ENCODE measurements around the gene BSCL2. TPM values are rescaled to one million over a fixed set of nuclear protein-coding genes. Genes with fewer than 3 reads are reported as not detected.
A peak's percentile ranks its signal among the peaks of the same experiment; 100 is the strongest.
"Not testable (repeated sequence)": the region's sequence is repeated elsewhere in the genome, so short reads cannot be mapped to it uniquely, and the experiment has no call there.

Gene BSCL2
- polyA plus RNA-seq (2013, experiment 1 of 4) = 65.6 TPM
- polyA plus RNA-seq (2013, experiment 2 of 4) = 78.7 TPM
- polyA plus RNA-seq (2013, experiment 3 of 4) = 80.1 TPM
- 97.6 TPM for polyA plus RNA-seq (2013, experiment 4 of 4)

DNA sequence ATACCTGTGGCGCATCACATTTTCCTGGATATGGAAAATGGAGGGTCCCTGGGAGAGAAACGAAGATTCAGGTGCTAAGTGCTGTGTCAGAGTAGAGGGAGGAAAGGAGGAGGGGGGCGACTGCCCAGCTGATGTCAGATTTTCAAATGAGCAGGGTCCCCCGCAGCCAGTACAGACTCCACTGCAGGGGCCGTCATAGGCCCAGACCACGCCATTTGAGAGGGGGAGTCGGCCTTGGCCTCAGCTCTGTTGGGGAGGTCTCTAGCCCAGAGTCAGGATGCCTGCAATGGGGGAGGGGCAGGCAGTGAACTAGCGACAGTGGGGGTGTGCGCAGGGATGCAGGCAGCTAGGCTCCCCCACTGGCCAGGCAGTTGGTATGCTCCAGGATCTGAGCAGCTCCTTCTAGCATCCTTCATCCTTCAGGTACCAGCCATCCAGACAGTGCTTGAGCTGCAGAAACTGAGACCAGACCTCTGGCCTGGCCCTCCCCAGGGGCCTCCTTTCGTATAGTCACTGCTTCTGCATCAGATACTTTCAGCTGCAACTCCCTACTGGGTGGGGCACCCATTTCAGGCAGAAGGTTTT, at the start of gene BSCL2, which contains the start of gene GNG3:
Gene BSCL2 (minus strand): TSS at position 148 of the 585 bp plus-strand sequence. CDS start 229 bp downstream, outside the sequence.
Gene GNG3 (plus strand): TSS at position 400 of the 585 bp plus-strand sequence. CDS start 620 bp downstream, outside the sequence.
- no peaks in the 10 kb centered on the region for H3K27me3 ChIP-seq (ENCODE audit: control insufficient read depth, insufficient read depth, low read length, poor library complexity, severe bottlenecking)
- H3K9me3 ChIP-seq (ENCODE audit: control insufficient read depth, low read length) = no peaks in the 10 kb centered on the region
- H3K36me3 ChIP-seq (ENCODE audit: control insufficient read depth, insufficient read depth, low read length) = peaks cover 17% of the 10 kb centered on the region
- 3 to 6% methylated on average over 10 of the region's 10 CpGs for WGBS, 2 experiments
- peak within 1 kb of the TSS; percentile 80 for H3K4me3 ChIP-seq (ENCODE audit: insufficient read depth, low read depth, low read length)
- peak within 1 kb of the TSS; percentile 93 for H3K27ac ChIP-seq (ENCODE audit: insufficient read depth, low read depth, low read length, poor library complexity, severe bottlenecking)
- H3K4me1 ChIP-seq (ENCODE audit: control insufficient read depth, insufficient read depth, low read length) = peaks cover 31% of the 10 kb centered on the region

DNA sequence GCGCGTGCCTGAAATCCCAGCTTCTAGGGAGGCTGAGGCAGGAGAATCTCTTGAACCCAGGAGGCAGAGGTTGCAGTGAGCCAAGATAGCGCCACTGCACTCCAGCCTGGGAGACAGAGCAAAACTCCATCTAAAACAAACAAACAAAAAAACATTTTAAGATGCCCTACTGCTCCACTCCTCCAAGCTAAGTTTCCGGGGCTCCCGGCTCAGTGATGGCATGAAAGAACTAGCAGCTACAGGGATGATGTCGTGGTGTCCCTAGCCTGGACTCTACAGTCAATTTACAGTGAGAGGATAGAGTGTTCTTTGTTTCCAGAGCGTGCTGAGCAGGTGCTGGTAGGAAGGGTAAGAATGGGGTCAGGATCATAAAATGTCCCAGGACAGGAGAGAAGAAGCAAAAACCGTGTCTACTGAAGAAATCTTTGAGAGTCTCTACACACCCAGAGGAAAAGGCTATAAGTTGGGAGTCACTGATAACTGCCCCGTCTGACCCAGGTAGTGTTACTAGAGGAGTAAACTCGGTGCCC, 47.9 kb upstream of the BSCL2 start:
- WGBS, 2 experiments = 92 to 93% methylated on average over 10 of the region's 10 CpGs
- Histone ChIP-seq H3K4me1 (ENCODE audit: control insufficient read depth, insufficient read depth, low read length) (peaks cover 6% of the 10 kb centered on the region), H3K27me3 (ENCODE audit: control insufficient read depth, insufficient read depth, low read length, poor library complexity, severe bottlenecking) (no peaks in the 10 kb centered on the region), H3K9me3 (ENCODE audit: control insufficient read depth, low read length) (no peaks in the 10 kb centered on the region), H3K36me3 (ENCODE audit: control insufficient read depth, insufficient read depth, low read length) (peaks cover 6% of the 10 kb centered on the region), H3K27ac (ENCODE audit: insufficient read depth, low read depth, low read length, poor library complexity, severe bottlenecking) (no peak overlapping the region), H3K4me3 (ENCODE audit: insufficient read depth, low read depth, low read length) (no peak overlapping the region)

DNA sequence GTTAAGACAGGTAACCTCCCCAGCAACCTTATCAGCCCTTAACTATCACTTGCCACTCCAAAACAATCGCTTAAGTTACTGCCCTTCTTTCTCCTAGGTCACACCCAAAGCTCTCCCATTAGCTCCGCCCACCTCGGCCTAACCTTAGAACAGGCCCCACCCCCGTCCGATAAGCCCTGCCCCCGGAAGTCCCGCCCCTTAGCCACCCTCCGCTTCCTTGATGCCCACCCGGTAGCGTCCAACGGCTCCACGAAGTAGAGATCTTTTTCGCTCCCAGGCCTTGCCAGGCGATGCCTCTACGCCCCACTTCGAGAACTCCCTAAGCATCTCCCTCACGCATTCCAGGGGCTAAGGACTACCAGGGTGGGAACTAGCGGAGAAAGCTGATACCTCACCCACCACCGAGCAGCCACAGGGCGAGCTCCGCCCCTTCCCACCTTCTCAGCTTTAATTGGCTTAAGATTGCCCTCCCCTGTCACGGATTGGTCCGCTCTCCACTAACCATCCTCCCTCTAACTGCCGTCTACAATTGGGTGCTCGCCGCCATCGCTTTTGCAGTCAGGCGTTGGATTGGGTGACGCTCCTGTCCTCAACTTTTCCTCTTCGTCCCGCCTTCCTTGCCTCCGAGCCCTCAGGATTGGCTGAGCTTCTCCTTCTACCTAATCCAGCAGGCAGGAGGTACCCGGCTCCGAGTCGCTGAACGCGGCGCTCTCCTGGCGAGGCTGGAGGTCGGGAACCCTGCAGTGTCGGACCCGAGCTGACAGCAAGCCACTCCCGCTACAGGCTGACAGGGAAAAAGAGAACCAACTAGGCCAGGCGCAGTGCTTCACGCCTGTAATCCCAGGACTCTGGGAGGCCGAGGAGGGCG, 46.7 kb upstream of the BSCL2 start, which contains the start of gene ZBTB3:
Gene ZBTB3 (minus strand): TSS at position 425 of the 868 bp plus-strand sequence. CDS start 496 bp downstream, outside the sequence.
- 1% methylated on average over 47 of the region's 47 CpGs for WGBS, 2 experiments
- Histone ChIP-seq H3K4me3 (ENCODE audit: insufficient read depth, low read depth, low read length) (peak within 1 kb of the TSS; percentile 92), H3K4me1 (ENCODE audit: control insufficient read depth, insufficient read depth, low read length) (peaks cover 6% of the 10 kb centered on the region), H3K36me3 (ENCODE audit: control insufficient read depth, insufficient read depth, low read length) (peaks cover 6% of the 10 kb centered on the region), H3K27ac (ENCODE audit: insufficient read depth, low read depth, low read length, poor library complexity, severe bottlenecking) (peak within 1 kb of the TSS; percentile 55), H3K9me3 (ENCODE audit: control insufficient read depth, low read length) (no peaks in the 10 kb centered on the region), H3K27me3 (ENCODE audit: control insufficient read depth, insufficient read depth, low read length, poor library complexity, severe bottlenecking) (no peaks in the 10 kb centered on the region)

DNA sequence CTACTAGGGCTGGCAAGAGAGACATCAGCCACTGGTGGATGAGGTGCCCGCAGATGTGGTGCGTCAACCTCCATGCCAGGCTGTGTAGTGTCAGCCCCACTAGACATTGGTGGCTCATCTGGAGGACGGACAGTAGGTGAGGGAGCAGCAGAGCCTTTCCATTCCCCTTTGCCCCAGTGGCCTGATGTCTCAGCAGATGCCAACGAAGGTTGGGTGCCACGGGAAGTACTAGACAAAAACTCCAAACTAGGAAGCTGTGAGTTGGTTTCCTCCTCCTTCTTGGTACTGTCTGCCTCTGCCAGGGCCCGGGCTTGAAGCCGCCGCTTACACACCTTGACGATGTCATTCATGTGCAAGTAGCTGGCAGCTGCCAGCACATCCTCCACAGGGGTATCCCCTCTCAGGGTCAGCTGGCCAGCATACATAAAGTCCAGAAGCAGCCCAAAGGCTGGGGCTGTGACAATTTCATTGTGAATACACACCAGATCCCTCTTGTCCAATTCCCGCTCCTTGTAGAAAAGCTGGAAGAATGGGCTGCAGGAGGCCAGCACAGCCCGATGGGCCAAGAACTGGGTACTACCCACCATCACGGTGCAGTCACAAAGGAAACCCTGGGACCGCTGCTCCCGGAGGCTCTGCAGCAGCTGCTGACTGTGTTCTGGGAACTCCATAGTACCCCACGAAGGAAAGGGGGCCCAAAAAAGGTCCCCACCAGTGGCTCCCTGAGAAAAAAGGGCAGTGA, 45.9 kb upstream of the BSCL2 start:
- peak overlapping the region; percentile 16 for H3K27ac ChIP-seq (ENCODE audit: insufficient read depth, low read depth, low read length, poor library complexity, severe bottlenecking)
- 90% methylated on average over 15 of the region's 15 CpGs for WGBS, 2 experiments
- peaks cover 6% of the 10 kb centered on the region for H3K4me1 ChIP-seq (ENCODE audit: control insufficient read depth, insufficient read depth, low read length)
- no peaks in the 10 kb centered on the region for H3K9me3 ChIP-seq (ENCODE audit: control insufficient read depth, low read length)
- H3K27me3 ChIP-seq (ENCODE audit: control insufficient read depth, insufficient read depth, low read length, poor library complexity, severe bottlenecking) = no peaks in the 10 kb centered on the region
- H3K4me3 ChIP-seq (ENCODE audit: insufficient read depth, low read depth, low read length) = peak overlapping the region; percentile 92
- H3K36me3 ChIP-seq (ENCODE audit: control insufficient read depth, insufficient read depth, low read length) = peaks cover 6% of the 10 kb centered on the region

DNA sequence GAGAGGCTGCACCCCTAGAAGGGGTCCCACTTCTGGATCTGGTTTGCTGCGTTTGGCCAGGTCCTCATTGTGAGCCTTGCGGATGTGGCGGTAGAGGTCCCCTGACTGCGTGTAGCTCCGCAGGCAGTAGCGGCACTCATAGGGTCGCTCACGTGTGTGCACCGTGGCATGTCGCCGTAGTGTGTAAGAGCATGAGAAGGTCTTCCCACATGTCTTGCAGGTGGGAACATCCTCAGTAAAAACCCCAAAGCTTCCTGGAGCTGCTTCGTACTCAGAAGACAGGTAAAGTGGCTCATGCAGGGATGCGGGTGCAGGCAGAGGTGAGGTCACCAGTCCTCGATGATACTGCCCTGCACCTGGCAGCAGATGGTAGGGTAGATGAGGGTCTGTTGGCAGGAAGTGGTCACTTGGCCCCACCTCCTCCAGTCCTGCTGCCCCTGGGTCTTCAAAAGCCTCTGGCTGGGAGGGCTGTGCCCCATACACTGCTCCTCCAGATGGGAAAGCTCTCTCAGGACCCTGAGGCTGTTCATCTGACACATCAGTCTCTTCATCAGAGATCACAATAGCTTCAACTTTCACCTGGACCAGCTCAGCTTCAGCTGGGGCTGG, 45.1 kb upstream of the BSCL2 start:
- Histone ChIP-seq H3K4me3 (ENCODE audit: insufficient read depth, low read depth, low read length) (no peak overlapping the region), H3K27me3 (ENCODE audit: control insufficient read depth, insufficient read depth, low read length, poor library complexity, severe bottlenecking) (no peaks in the 10 kb centered on the region), H3K9me3 (ENCODE audit: control insufficient read depth, low read length) (no peaks in the 10 kb centered on the region), H3K27ac (ENCODE audit: insufficient read depth, low read depth, low read length, poor library complexity, severe bottlenecking) (no peak overlapping the region), H3K36me3 (ENCODE audit: control insufficient read depth, insufficient read depth, low read length) (peaks cover 6% of the 10 kb centered on the region), H3K4me1 (ENCODE audit: control insufficient read depth, insufficient read depth, low read length) (peaks cover 6% of the 10 kb centered on the region)
- 94 to 97% methylated on average over 14 of the region's 14 CpGs for WGBS, 2 experiments

DNA sequence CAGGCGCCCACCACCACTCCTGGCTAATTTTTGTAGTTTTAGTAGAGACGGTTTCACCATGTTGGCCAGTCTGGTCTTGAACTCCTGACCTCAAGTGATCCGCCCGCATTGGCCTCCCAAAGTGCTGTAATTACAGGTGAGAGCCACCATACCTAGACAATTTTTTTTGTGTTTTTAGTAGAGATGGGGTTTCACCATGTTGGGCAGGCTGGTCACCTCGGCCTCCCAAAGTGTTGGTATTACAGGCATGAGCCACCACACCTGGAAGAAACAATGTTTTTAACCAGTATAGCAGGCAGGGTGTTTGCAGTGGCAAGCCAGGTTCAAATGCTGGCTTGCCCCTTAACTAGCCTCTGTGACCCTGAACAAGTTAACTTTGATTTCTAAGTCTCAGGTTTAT, 42.7 kb upstream of the BSCL2 start:
- not testable (repeated sequence) for H3K27me3 ChIP-seq (ENCODE audit: control insufficient read depth, insufficient read depth, low read length, poor library complexity, severe bottlenecking); H3K4me3 ChIP-seq (ENCODE audit: insufficient read depth, low read depth, low read length); H3K4me1 ChIP-seq (ENCODE audit: control insufficient read depth, insufficient read depth, low read length); H3K27ac ChIP-seq (ENCODE audit: insufficient read depth, low read depth, low read length, poor library complexity, severe bottlenecking); H3K36me3 ChIP-seq (ENCODE audit: control insufficient read depth, insufficient read depth, low read length); H3K9me3 ChIP-seq (ENCODE audit: control insufficient read depth, low read length)
- 93 to 94% methylated on average over 5 of the region's 5 CpGs for WGBS, 2 experiments

DNA sequence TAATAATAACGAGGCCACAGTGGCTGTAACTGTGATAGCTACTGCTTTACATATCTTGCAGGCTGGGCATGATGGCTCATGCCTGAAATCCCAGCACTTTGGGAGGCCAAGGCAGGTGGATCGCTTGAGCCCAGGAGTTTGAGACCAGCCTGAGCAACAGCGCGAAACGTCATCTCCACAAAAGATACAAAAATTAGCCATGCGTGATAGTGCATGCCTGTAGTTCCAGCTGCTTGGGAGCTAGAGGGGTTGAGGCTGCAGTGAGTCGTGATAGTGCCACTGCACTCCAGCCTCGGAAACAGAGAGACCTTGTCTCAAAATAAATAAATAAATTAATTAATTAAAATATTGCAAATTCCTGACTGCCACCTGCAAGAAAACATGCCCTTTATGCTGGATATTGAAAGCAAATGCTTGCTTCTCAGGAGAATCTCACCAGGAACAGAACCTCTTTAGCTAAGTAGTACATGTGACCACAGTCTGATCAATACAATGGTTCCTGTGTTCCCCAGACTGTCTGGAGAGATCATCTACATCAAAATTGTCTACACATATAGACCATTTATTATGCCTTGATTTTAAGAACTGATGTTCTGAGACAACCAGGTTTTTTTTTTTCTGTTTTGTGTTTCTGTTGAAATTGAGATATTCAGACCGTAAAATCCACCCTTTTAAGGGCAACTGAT, 40.4 kb upstream of the BSCL2 start:
- no peaks in the 10 kb centered on the region for H3K27me3 ChIP-seq (ENCODE audit: control insufficient read depth, insufficient read depth, low read length, poor library complexity, severe bottlenecking)
- no peaks in the 10 kb centered on the region for H3K4me1 ChIP-seq (ENCODE audit: control insufficient read depth, insufficient read depth, low read length)
- WGBS, 2 experiments = 92 to 93% methylated on average over 7 to 9 of the region's 9 CpGs
- no peaks in the 10 kb centered on the region for H3K9me3 ChIP-seq (ENCODE audit: control insufficient read depth, low read length)
- H3K27ac ChIP-seq (ENCODE audit: insufficient read depth, low read depth, low read length, poor library complexity, severe bottlenecking) = no peak overlapping the region
- no peak overlapping the region for H3K4me3 ChIP-seq (ENCODE audit: insufficient read depth, low read depth, low read length)
- H3K36me3 ChIP-seq (ENCODE audit: control insufficient read depth, insufficient read depth, low read length) = peaks cover 5% of the 10 kb centered on the region

DNA sequence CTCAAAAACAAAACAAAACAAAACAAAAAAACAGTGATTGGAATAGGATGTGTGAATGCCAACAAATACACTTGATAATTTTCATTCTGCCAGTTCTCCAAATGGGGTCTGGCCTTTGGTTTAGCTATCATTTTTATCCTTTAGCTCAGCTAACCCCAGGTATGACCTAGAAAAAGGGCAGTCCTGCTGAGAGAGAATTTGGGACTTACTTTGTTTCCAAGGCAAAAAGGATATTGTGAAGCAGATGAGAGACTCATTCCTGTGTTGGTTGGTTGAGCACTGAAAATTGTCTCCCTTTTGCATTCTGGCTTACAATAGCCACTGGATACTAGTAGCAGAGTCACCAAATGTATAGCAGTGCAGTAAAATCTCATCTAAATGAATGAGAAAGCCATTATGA, 30.0 kb upstream of the BSCL2 start:
- Histone ChIP-seq H3K4me1 (ENCODE audit: control insufficient read depth, insufficient read depth, low read length) (no peaks in the 10 kb centered on the region), H3K36me3 (ENCODE audit: control insufficient read depth, insufficient read depth, low read length) (peaks cover 31% of the 10 kb centered on the region), H3K4me3 (ENCODE audit: insufficient read depth, low read depth, low read length) (no peak overlapping the region), H3K27ac (ENCODE audit: insufficient read depth, low read depth, low read length, poor library complexity, severe bottlenecking) (no peak overlapping the region), H3K9me3 (ENCODE audit: control insufficient read depth, low read length) (no peaks in the 10 kb centered on the region), H3K27me3 (ENCODE audit: control insufficient read depth, insufficient read depth, low read length, poor library complexity, severe bottlenecking) (no peaks in the 10 kb centered on the region)

DNA sequence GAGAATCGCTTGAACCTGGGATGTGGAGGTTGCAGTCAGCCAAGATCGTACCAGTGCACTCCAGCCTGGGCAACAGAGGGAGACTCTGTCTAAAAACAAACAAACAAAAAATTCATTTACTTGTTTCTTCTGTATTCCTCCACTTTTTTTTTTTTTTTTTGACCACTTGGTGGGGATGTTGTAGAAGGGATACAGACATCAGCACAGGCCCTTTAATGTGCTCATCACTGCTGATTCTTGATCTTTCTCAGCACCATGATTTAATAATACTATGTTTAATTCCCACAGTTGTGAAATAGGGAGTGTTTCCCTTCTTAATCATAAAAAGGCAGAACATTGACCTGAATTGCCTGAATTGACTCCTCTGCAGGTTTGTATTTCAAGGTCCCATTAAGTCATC, 25.6 kb upstream of the BSCL2 start:
- Histone ChIP-seq H3K4me3 (ENCODE audit: insufficient read depth, low read depth, low read length) (no peak overlapping the region), H3K27me3 (ENCODE audit: control insufficient read depth, insufficient read depth, low read length, poor library complexity, severe bottlenecking) (no peaks in the 10 kb centered on the region), H3K27ac (ENCODE audit: insufficient read depth, low read depth, low read length, poor library complexity, severe bottlenecking) (no peak overlapping the region), H3K36me3 (ENCODE audit: control insufficient read depth, insufficient read depth, low read length) (peaks cover 21% of the 10 kb centered on the region), H3K9me3 (ENCODE audit: control insufficient read depth, low read length) (no peaks in the 10 kb centered on the region), H3K4me1 (ENCODE audit: control insufficient read depth, insufficient read depth, low read length) (peaks cover 5% of the 10 kb centered on the region)
- 86 to 93% methylated on average over 2 of the region's 2 CpGs for WGBS, 2 experiments
